ENCODE measurements around the gene TMUB2. TPM values are rescaled to one million over a fixed set of nuclear protein-coding genes. Genes with fewer than 3 reads are reported as not detected.
A peak's percentile ranks its signal among the peaks of the same experiment; 100 is the strongest.
"Not testable (repeated sequence)": the region's sequence is repeated elsewhere in the genome, so short reads cannot be mapped to it uniquely, and the experiment has no call there.

TMUB2 gene
- total RNA-seq (2014; rRNA removed; shearing (Covaris generic)): 16.4 and 19.1 TPM in 2 replicates

DNA sequence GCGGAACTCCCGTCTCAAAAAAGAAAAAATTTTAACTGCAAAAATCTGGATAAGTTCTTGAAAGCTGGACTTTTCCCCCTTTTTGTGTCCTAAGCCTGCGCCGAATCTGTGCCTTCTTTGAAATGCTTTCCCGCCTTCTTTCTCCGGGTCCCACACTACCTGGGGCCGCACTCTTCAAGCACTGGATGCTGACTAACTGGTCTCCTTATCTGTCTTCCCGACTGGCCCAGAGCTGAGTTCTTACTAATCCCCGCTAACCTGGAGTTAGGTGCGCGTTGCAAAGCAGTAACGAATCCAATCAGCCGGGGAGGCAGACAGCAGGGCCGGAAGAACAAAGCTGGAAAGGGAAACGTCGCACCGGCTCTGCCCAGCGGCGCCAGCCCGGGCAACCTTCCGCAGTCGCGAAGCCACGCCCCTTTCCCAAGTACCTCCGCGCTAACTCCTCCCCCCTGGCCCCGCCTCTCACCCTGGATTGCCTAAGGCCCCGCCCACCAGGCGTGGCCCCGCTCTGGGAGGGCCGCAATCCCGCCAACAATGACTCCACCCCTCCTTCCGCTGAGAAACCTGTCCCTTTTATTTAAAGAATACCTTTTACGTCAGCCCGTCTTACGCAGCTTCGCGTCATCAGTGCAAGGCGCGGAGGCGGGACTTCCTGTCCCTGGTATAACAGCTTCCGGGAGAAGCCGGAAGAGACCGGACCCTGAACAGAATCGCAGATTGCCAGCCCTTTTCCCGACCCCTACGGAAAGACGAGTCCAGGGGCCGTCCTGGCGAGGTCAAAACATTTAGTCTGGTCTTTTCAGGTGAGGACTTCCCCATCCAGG is at the start of gene TMUB2:
TMUB2 (plus strand) TSS at position 666 of the 824 bp plus-strand sequence. CDS start 737 bp downstream, outside the sequence.
- DNase-seq (ENCODE audit: low spot score): peak; percentile 98

DNA sequence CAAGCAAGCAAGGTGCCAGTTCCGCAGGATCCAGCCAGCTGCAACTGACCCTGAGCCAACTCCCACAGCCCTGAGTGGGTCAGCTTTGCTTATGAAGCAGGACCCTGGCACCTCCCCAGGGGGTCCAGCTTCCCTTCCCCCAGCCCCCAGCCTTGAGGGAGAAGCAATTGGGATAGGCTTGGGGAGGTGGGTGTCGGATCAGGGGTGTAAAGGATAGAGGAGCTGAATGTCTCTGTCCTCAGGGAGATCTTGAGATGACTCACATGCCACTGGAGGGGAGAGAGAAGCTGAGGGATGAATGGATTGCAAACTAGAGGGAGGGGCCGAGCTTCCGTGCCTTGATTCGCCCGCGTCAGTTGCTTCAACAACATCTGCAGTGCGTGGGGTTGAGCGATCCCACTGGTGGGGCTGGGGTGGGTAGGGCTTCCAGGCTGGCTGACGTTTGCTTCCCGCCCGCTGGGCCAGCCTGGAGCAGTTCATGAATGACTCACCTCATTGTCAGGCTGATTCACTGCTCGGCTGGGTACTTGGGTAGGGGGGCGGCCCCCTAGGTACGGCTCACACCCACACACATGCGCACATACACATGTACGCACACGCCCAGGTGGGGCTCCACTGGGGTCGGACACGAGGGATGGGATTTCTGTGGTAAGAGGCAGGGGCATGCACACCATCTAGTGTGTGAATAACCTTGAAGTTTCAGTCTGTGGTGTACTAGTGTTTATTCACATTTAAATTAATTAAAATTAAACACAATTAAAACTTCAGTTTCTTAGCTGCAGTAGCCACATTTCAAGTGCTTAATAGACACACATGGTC is 48.7 kb upstream of the TMUB2 start:
- peak; percentile 94 for DNase-seq (ENCODE audit: low spot score)

DNA sequence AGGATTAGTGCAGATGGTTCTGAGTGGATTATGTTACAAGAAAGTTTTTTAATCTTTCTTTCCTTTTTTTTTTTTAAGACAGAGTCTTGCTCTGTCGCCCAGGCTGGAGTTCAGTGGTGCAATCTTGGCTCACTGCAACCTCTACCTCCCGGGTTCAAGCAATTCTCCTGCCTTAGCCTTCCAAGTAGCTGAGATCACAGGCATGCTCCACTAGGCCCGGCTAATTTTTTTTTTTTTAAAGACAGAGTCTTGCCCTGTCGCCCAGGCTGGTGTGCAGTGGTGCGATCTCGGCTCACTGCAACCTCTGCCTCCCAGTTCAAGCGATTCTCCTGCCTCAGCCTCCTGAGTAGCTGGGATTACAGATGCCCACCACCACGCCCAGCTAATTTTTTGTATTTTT is 42.9 kb upstream of the TMUB2 start:
- DNase-seq (ENCODE audit: low spot score): not testable (repeated sequence)

DNA sequence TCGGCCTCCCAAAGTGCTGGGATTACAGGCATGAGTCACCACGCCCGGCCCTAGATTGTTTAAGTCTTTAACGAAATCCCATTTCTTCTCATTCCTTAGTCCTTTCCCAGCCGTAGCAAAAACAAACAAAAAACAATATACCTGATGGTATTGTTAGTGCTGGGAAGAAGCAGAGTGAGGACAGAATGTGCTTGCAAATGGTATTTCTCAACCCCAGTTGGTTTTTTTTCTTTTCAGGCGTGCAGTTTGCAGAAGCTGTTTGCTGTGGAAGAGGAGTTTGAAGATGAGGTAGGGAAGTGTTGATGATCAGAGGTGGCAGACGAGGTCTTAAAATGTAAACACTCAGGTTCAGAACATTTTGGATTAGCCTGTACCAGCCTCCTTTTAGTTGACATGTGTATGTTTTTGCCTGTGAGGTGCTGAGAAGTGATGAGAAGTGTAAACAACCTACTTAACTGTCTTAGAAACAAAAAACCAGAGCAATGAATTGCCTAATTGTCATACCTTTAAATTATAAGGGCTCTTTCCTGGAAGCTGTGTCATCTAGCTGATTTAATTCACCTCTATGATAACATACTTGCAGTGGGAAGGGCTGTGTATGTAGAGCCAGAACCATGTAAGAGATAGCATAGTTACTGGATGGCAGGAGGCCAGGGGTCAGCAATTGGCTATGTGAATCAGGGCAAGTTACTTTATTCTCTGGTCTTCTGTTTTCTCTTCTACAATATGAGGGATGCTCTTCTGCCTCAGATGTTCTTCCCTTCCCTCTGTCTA is 41.6 kb upstream of the TMUB2 start:
- no peak for DNase-seq (ENCODE audit: low spot score)

DNA sequence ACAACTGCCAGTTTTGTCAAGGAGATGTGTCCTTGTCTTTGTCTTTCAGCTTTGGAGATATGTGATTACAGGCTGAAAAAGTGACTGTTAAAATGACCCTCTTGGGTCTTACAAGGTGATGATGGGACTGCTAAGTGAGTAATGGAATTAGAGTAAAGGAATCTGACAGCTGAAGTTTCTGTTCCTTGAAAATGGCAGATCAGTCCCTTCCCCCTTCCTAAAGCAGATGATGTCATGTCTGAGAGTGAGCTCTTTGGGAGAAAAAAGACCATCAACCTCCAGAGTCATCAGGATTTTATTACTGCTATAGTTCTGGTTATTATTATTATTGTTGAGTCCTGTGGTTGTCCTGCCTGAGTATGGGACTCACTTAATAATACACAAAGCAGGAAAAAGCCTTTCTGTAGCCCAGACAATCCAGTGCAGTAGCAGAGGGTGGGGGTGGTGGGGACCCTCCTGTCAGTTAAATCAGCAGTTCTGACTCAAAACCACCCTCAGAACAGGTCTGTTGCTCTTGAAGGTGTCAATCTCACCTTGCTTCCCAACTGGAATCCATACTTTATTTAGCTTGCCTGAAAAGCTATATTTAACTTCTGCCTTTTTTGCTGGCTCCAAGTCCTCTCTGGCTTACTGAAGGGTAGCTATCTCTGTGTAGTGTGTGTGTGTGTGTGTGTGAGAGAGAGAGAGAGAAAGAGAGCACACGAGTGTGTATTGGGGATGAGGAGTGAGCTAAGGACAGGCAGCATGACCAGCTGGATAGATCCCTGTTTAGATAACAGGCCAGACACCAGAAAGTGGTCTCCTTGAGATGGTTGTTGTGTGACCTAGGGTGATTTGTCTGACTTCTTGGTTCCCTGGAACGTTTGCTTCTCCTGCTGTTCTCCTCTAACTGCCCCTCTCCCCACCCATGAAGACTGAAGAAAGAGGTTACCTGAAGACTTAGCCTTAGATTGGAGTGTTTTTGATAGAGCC is 40.1 kb upstream of the TMUB2 start:
- DNase-seq (ENCODE audit: low spot score): no peak

DNA sequence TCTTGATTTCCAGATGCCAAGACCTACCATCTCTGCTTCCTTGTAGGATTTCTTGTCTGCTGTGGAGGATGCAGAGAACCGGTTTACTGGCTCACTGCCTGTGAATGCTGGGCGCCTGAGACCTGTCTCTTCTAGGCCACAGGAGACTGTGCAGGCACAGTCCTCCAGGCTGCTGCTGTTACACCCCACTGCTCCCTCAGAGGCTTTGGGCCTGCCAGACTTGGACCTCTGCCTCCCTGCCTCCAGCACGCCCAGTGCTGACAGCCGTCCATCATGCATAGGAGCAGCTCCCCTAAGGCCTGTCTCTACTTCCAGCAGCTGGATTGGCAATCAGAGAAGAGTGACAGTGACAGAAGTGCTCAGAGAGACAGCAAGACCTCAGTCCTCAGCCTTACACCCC is 39.0 kb upstream of the TMUB2 start:
- DNase-seq (ENCODE audit: low spot score): no peak

DNA sequence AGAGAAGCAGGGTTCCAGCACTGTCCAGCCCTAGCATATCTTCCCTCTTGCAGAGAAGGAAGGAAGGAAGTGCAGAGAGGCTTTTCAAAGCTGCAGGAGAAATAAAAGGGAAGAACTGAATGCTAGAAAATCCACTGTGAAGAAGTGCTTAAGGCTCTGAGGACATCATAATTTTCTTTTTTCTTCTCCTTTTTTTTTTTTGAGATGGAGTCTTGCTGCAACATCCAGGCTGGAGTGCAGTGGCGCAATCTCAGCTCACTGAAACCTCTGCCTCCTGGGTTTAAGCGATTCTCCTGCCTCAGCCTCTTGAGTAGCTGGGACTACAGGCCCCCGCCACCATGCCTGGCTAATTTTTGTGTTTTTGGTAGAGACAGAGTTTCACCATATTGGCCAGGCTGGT is 37.7 kb upstream of the TMUB2 start:
- DNase-seq (ENCODE audit: low spot score): not testable (repeated sequence)

DNA sequence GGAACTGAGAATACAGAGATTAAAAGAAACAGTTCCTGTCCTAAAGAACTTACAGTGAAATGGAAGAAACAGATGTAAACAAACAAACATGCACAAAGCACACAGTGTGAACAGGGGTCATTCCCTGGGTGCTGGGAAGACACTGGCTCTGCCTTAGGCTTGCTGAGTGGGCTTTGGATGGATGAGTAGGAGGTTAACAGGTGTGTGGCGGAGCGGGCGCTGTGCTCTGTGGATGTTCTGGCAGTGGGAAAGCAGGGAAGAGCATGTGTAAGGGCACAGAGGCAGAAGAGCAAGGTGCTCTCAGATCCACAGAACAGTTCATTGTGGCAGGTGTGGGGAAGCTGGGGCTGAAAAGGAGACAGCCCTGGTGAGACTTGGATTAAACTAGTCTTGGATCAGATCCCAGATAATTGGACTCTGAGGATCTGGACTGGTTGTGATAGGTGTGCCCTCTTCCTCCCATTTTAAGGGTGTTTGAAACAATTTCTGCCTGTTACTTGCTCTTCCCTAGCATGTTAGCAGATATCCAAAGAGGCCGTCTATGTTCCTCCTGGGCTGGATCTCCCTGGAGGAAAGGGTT is 36.9 kb upstream of the TMUB2 start:
- no peak for DNase-seq (ENCODE audit: low spot score)

DNA sequence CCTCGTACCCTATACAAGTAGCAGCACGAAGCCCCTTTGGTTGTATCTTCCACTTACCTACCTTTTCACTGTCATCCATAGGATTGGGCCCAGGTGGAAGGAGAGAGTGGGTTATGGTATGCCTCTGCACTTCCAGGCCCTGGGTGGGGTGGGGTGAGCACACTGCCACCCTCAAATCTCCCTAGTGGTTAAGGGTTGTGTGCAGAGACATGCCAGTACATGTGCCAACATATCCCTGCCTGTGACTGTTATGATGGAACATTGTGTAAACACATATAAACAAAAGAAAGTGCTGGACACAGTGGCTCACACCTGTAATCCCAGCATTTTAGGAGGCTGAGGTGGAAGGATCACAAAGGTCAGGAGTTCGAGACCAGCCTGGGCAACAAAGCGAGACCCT is 33.9 kb upstream of the TMUB2 start:
- DNase-seq (ENCODE audit: low spot score): no peak

DNA sequence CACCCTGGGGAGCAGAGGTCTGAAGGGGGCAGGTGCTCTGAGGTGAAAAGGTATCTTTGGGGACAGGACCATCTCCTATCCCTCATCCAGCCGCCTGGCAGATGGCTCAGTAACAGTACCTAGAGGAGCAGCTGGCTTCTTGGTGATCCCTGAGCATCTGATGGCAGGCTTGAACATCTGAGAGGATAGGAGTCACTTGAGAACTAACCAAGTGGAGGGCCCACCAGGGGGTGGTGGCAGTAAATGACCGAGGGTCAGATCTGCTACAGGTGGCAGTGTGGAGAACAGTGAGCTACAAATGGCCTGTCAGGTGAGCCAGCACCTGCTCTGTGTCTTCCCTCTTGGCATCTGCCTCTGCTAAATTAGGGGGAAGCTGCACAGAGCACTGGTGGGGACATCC is 31.3 kb upstream of the TMUB2 start:
- DNase-seq (ENCODE audit: low spot score): no peak

DNA sequence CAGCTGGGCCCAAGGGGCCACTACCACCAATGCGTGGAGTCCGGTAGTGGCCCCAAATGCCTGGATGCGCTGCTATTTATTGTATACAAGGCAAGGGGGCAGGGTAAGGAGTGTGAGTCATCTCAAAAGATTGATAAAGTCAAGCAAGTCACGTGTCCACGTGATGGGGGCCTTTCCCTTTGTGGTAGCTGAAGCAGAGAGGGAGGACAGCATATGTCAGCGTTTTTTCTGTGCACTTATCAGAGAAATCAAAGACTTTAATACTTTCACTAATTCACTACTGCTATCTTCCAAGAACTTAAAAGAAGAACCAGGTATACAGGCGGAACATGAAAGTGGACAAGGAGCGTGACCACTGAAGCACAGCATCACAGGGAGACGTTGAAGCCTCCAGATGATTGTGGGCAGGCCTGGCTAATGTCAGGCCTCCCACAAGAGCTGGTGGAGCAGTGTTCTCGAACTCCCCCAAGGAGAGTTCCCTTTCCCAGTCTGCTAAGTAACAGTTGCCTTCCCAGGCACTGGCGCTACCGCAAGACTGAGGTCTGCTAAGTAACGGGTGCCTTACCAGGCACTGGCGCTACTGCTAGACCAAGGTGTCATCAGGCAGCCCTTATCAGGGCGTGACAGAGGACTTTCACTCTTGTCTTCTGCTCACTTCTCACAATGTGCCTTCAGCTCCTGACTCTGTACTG is 27.1 kb upstream of the TMUB2 start:
- no peak for DNase-seq (ENCODE audit: low spot score)

DNA sequence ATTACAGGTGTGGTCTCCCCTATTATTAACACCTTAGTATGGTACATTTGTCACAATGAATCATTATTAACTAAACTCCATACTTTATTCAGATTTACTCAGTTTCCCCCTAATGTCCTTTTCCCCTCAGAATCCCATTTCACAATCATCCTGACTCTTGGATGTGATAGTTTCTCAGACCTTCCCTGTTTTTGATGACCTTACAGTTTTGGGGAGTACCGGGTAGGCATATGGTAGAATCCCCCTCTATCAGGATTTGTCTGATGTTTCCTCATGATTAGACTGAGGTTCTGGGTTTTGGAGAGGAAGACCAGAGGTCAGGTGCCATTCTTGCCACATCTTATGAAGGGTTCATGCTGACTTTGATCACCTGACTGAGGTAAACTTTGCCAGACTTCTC is 22.3 kb upstream of the TMUB2 start:
- no peak for DNase-seq (ENCODE audit: low spot score)

DNA sequence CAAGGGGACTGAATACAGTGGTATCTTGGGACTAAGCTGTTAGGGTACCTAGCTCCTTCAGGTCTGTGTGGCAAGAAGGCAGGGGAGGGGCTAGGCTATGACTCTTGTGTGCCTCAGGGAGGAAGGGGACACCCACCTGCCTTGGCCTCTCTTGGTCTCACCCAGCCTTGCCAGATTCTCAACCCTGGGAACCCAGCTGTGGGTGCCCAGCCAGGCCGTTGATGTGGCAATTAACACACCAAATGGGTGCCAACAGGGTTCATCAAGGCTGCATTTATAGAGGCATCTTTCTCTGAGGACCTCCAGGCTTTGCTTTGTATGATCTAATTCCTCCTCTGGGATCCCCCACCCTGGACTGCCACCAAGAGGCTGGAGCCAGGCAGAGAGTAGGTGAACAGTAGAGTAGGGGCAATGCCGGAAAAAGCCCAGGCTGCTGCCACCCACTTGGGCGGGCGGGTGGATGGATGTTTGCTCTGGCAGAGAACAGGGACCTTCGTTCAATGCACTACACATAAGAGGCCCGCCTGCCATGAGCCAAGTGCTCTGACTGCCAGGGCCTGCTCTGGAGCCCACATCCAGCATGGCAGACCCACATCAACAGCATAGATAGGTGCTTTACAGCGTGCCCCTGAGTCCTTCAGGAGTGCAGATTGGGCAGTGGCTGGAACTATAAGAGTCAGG is 19.5 kb upstream of the TMUB2 start:
- DNase-seq (ENCODE audit: low spot score): no peak

DNA sequence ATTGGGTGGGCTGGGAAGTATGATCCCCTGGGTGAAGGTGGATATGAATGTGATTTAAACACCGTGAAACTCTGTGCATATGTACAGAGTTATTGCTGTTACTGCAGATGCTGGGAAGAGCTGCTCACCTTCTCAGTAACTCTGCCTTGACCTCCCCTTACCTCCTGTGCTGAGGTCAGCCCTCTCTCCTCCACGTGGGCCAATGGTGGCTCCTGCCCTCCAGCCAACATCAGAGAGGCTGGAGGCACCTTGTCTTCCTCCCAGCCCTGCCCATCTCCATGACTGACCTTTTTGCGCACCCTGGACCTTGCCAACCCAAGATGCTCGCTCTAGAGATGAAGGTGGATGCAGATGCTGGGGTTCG is 16.7 kb upstream of the TMUB2 start:
- no peak for DNase-seq (ENCODE audit: low spot score)

DNA sequence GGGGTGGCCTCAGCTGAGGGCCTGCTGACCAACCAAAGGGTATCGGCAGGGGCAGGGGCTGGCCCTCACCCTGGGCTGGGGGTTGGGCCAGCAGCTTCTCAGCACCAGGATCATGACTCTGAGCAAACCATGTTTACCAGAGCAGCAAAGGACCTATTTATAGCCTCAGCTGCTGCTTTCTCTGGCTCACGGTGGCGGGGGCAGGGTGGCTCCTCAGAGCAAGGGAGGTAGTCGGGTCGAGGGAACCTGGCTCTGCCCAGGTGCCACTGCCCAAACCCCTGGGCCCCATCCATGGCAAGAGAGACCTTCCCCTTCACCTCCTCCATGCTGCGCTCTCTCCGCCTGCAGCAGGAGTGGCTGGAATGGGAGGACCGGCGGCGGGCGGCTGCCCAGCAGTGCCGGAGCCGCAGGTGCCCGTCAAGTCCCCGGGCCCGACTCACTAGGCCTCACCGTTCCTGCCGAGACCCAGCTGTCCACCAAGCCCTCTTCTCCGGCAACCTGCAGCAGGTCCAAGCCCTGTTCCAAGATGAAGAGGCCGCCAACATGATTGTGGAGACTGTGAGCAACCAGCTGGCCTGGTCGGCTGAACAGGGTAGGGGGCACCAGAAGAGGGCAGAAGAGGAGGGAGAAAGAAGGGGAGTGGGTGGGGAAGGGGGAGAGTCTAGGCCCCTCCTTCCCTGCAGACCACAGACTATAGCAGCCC is 16.1 kb upstream of the TMUB2 start, which contains the start of gene ASB16:
ASB16 (plus strand) TSS at position 206 of the 703 bp plus-strand sequence; CDS start at position 292, 86 bp downstream.
- no peak for DNase-seq (ENCODE audit: low spot score)

DNA sequence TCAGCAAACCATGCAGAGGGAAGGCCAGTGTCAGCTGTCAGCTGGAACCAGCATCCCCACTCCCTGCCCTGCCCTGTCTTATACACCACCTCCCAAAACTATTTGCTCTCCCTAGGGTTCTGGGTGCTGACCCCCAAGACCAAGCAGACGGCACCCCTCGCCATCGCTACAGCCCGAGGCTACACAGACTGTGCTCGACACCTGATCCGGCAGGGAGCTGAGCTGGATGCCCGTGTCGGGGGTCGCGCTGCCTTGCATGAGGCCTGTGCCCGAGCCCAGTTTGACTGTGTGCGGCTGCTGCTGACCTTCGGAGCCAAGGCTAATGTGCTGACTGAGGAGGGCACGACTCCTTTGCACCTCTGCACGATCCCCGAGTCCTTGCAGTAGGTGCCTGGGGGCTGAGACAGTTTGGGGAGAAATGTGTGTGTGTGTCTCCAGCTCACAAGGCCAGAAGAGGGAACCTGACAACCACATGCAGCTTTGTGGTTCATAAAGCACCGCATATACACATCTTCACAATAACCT is 14.8 kb upstream of the TMUB2 start:
- no peak for DNase-seq (ENCODE audit: low spot score)

DNA sequence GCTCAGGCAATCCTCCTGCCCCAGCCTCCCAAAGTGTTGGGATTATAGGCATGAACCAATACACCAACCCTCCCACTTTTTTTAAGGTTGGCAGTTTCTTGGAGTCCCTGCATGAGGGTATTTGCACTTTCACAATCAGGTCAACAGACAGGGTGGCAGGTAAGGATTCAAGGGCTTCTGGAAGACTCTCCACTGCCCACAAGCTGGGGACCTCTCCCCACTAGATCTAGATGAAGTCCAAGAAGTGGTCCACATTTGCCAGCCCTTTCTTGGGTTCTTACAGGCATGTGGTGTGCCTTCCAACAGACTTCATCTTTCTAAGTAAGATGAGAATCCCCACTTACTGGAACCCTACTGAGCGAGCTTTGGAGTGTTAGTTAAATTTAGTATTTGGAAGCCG is 12.3 kb upstream of the TMUB2 start:
- no peak for DNase-seq (ENCODE audit: low spot score)

DNA sequence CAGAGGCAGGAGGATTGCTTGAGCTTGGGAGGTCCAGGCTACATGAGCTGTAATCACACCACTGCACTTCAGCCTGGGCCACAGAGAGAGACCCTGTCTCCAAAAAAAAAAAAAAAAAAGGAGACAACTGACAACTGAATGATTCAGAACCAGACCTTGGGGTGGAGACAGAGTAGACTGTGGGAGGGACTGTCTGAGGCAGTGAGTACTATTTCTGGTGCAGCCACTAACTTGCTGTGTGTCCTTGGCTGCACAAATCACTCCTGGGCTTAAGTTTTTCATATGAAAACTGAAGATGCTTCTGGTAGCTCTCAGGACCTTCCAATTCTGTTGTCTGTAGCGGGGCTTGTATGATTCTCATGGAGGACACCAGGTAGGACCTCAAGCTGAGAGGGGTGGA is 10.5 kb upstream of the TMUB2 start:
- no peak for DNase-seq (ENCODE audit: low spot score)
